ENCODE results near the gene SMIM38. TPM values are rescaled to one million over a fixed set of nuclear protein-coding genes. Genes with fewer than 3 reads are reported as not detected.

SMIM38 gene
- total RNA-seq, 1 experiment from 2014 or later: 0.54 TPM

DNA sequence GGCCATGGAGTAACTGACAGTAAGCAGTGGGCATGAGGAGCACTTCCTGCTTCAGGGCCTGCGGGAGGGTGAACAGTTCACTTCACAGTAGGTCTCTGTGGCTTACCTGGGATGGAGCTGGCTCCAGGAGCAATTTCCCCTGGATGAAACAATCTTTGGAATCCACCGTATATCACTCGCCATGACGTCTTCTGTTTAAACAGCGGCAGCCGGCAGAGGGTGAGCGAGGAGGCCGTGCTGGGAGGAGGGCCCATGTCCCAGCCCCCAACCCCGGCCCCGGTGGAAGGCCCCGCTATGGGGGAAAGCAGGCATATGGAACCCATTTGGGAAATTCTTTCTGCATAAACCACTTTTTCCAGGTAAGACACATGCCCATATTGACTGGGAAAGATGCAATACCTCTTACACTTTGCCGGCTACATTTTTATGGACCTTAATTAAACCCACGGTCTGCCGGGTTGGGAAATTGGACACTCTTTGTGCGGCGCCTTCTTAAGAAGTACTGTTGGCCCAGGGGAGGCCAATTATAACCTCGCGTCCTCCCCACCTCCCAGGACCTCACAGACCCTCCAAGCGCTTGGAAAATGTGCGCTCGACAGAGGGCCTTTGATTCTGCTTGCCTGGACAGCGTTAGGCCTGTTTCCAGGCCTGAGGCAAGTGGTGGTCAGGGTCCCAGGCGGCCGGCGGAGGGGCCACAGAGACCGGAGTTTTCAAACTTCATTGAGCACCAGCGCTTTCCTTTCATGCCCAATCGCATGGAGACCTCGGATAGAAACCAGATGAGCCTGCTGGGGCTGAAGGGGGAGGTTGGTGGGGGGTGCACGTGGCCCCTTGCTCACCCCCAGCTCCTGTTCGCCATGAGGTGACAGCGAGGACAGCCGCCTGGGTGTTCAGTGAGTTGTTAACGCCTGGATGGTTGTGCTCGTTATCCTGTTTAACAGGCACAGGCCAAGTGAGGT is 40.4 kb downstream of the SMIM38 start:
- H3K4me1 ChIP-seq (ENCODE audit: control insufficient read depth in 1 of 2, insufficient read depth in 2 of 2, low read length in 2 of 2): peaks cover 0 to 5% of the 10 kb centered on the region in 2 experiments; a peak in 1 of 4 replicates
- H3K27ac ChIP-seq (ENCODE audit: low read depth, low read length): no peak overlapping the region
- intact Hi-C loops (cut with micrococcal nuclease): no loop called here
- TF ChIP-seq, protein P1, sequence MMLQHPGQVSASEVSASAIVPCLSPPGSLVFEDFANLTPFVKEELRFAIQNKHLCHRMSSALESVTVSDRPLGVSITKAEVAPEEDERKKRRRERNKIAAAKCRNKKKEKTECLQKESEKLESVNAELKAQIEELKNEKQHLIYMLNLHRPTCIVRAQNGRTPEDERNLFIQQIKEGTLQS (IDR thresholded peaks at IDR 0.05): no peak
- TF ChIP-seq, protein P2, sequence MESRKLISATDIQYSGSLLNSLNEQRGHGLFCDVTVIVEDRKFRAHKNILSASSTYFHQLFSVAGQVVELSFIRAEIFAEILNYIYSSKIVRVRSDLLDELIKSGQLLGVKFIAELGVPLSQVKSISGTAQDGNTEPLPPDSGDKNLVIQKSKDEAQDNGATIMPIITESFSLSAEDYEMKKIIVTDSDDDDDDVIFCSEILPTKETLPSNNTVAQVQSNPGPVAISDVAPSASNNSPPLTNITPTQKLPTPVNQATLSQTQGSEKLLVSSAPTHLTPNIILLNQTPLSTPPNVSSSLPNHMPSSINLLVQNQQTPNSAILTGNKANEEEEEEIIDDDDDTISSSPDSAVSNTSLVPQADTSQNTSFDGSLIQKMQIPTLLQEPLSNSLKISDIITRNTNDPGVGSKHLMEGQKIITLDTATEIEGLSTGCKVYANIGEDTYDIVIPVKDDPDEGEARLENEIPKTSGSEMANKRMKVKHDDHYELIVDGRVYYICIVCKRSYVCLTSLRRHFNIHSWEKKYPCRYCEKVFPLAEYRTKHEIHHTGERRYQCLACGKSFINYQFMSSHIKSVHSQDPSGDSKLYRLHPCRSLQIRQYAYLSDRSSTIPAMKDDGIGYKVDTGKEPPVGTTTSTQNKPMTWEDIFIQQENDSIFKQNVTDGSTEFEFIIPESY (IDR thresholded peaks at IDR 0.05; ENCODE audit: extremely low read depth, insufficient replicate concordance, low read length): no peak
- TF ChIP-seq CBX3 (IDR thresholded peaks at IDR 0.05; ENCODE audit: low read depth): no peak
- no peak for TF ChIP-seq POLR2A (IDR thresholded peaks at IDR 0.05; ENCODE audit: borderline replicate concordance, extremely low read depth, insufficient read depth, insufficient read length)
- TF ChIP-seq SRF (IDR thresholded peaks at IDR 0.05; ENCODE audit: low read depth): no peak
- no peak for TF ChIP-seq JUND (IDR thresholded peaks at IDR 0.05)
- no peak for TF ChIP-seq SP1 (IDR thresholded peaks at IDR 0.05; ENCODE audit: low read depth)
- no peak for TF ChIP-seq RAD21 (IDR thresholded peaks at IDR 0.05; ENCODE audit: low read depth)
- TF ChIP-seq CEBPB (IDR thresholded peaks at IDR 0.05; ENCODE audit: low read depth): no peak
- TF ChIP-seq, protein P3, sequence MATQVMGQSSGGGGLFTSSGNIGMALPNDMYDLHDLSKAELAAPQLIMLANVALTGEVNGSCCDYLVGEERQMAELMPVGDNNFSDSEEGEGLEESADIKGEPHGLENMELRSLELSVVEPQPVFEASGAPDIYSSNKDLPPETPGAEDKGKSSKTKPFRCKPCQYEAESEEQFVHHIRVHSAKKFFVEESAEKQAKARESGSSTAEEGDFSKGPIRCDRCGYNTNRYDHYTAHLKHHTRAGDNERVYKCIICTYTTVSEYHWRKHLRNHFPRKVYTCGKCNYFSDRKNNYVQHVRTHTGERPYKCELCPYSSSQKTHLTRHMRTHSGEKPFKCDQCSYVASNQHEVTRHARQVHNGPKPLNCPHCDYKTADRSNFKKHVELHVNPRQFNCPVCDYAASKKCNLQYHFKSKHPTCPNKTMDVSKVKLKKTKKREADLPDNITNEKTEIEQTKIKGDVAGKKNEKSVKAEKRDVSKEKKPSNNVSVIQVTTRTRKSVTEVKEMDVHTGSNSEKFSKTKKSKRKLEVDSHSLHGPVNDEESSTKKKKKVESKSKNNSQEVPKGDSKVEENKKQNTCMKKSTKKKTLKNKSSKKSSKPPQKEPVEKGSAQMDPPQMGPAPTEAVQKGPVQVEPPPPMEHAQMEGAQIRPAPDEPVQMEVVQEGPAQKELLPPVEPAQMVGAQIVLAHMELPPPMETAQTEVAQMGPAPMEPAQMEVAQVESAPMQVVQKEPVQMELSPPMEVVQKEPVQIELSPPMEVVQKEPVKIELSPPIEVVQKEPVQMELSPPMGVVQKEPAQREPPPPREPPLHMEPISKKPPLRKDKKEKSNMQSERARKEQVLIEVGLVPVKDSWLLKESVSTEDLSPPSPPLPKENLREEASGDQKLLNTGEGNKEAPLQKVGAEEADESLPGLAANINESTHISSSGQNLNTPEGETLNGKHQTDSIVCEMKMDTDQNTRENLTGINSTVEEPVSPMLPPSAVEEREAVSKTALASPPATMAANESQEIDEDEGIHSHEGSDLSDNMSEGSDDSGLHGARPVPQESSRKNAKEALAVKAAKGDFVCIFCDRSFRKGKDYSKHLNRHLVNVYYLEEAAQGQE (IDR thresholded peaks at IDR 0.05; ENCODE audit: low read depth): no peak
- no peak for TF ChIP-seq FOSL1 (IDR thresholded peaks at IDR 0.05; ENCODE audit: low read depth)
- TF ChIP-seq, protein P4, sequence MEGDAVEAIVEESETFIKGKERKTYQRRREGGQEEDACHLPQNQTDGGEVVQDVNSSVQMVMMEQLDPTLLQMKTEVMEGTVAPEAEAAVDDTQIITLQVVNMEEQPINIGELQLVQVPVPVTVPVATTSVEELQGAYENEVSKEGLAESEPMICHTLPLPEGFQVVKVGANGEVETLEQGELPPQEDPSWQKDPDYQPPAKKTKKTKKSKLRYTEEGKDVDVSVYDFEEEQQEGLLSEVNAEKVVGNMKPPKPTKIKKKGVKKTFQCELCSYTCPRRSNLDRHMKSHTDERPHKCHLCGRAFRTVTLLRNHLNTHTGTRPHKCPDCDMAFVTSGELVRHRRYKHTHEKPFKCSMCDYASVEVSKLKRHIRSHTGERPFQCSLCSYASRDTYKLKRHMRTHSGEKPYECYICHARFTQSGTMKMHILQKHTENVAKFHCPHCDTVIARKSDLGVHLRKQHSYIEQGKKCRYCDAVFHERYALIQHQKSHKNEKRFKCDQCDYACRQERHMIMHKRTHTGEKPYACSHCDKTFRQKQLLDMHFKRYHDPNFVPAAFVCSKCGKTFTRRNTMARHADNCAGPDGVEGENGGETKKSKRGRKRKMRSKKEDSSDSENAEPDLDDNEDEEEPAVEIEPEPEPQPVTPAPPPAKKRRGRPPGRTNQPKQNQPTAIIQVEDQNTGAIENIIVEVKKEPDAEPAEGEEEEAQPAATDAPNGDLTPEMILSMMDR (IDR thresholded peaks at IDR 0.05 in 2 of 3, conservative IDR thresholded peaks at IDR 0.05 in 1 of 3; ENCODE audit: borderline replicate concordance in 1 of 3, insufficient read depth in 1 of 3, low read depth in 2 of 3, low read length in 2 of 3): no peak
- TF ChIP-seq ZFX (IDR thresholded peaks at IDR 0.05): no peak
- H2AFZ ChIP-seq (ENCODE audit: low read depth, low read length, poor library complexity, severe bottlenecking): no peak overlapping the region
- no TSS peak for BruUV-seq (replicated peaks)
- CTCF ChIA-PET: no interaction called here
- POLR2A ChIA-PET: no interaction called here
- no peak overlapping the region for H3K9ac ChIP-seq (ENCODE audit: low read length)
- H3K36me3 ChIP-seq (ENCODE audit: control insufficient read depth in 1 of 2, insufficient read depth in 2 of 2, low read length in 2 of 2): no peaks in the 10 kb centered on the region
- H3K9me3 ChIP-seq (ENCODE audit: control insufficient read depth in 1 of 2, insufficient read depth in 1 of 2, low read depth in 1 of 2, low read length in 2 of 2): no peaks in the 10 kb centered on the region
- DNase-seq (ENCODE audit: low read depth, low spot score) (no peak), ATAC-seq (no peak)
- no peaks in the 10 kb centered on the region; the same call in 1 of the 2 replicates for H3K27me3 ChIP-seq (ENCODE audit: insufficient read depth, low read length)
- no peaks in the 10 kb centered on the region for H3K79me2 ChIP-seq (ENCODE audit: insufficient read depth, low read length)
- no peak overlapping the region for H3K4me2 ChIP-seq (ENCODE audit: low read length)
- no peaks in the 10 kb centered on the region for H3K9me2 ChIP-seq (ENCODE audit: insufficient read depth)
- no peak overlapping the region for H3K4me3 ChIP-seq (replicated peaks in 1 of 2; ENCODE audit: low read depth in 1 of 2, low read length in 2 of 2)
- H4K20me1 ChIP-seq (ENCODE audit: insufficient read depth): no peaks in the 10 kb centered on the region
- RAD21 ChIA-PET (ENCODE audit: low non-redundant PET in 1 of 2, low total read pairs in 2 of 2, uncharacterized antibody in 2 of 2, unreplicated experiment in 2 of 2): no interaction called here
